ENCODE data around the gene DAB2IP.

DNA sequence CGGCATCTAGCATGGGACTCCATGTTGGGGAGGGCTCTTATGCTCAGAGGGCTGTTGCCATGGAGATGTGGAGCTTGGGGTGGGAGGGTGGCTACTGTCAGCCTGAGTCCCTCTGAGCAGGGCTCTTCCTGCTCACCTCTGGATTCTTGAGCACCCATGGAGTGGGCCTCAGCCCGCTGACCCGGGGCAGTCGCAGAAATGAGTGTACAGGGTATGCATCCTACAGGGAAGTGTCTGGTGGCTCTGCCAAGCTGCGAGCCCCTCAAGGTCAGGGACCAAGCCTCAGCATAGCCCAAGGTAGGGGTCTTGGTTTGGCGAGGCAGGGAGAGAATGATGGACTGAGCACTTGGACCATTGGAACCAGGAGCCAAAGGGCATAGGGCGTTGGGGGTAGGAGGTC is 104.1 kb downstream of the DAB2IP start:
- TF ChIP-seq, protein P1, sequence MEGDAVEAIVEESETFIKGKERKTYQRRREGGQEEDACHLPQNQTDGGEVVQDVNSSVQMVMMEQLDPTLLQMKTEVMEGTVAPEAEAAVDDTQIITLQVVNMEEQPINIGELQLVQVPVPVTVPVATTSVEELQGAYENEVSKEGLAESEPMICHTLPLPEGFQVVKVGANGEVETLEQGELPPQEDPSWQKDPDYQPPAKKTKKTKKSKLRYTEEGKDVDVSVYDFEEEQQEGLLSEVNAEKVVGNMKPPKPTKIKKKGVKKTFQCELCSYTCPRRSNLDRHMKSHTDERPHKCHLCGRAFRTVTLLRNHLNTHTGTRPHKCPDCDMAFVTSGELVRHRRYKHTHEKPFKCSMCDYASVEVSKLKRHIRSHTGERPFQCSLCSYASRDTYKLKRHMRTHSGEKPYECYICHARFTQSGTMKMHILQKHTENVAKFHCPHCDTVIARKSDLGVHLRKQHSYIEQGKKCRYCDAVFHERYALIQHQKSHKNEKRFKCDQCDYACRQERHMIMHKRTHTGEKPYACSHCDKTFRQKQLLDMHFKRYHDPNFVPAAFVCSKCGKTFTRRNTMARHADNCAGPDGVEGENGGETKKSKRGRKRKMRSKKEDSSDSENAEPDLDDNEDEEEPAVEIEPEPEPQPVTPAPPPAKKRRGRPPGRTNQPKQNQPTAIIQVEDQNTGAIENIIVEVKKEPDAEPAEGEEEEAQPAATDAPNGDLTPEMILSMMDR (IDR thresholded peaks at IDR 0.05) = no peak
- TF ChIP-seq POLR2A (IDR thresholded peaks at IDR 0.05) (no peak), POLR2AphosphoS5 (IDR thresholded peaks at IDR 0.05) (no peak)

All from prostate gland (tissue), 2 donors.